Mucosa of descending colon (tissue), 3 donors: ENCODE data around the gene CNTD1. TPM values are rescaled to one million over a fixed set of nuclear protein-coding genes. Genes with fewer than 3 reads are reported as not detected.

Experiments
- ATAC-seq: fragments of 200-7000 bp; cut with Tn5 transposase; one replicate; pipeline ENCODE4 v1.9.1; 2020; ENCODE audit warnings: mild to moderate bottlenecking, moderate library complexity
- DNase-seq, 3 donors: peaks; one replicate each; pipeline ENCODE4 v3.0.0-alpha.2; 2020
- H3K36me3 ChIP-seq: fragments of 200-600 bp; one replicate; pipeline ENCODE4 v1.8.0; 2021; ENCODE audit warnings: low read depth, mild to moderate bottlenecking
- H3K4me1 ChIP-seq: fragments of 200-600 bp; one replicate; pipeline ENCODE4 v1.8.0; 2021; ENCODE audit warnings: low read depth, mild to moderate bottlenecking
- H3K4me3 ChIP-seq: fragments of 200-600 bp; one replicate; pipeline ENCODE4 v1.8.0; 2021; ENCODE audit warnings: mild to moderate bottlenecking
- H3K9me3 ChIP-seq: fragments of 200-600 bp; one replicate; pipeline ENCODE4 v1.8.0; 2021; ENCODE audit warnings: mild to moderate bottlenecking
- CTCF ChIP-seq: fragments of 200-600 bp; IDR thresholded peaks from one replicate; pipeline ENCODE4 v1.8.0; 2022; ENCODE audit warnings: antibody characterized with exemption, mild to moderate bottlenecking
- intact Hi-C, 2 donors: fragments of 100-400 bp; cut with DNase I in 1 of 2; cut with micrococcal nuclease in 1 of 2; formaldehyde crosslinking; loops; one replicate each; pipeline versions ENCODE4 v1.11.0 to v1.11.1; 2022; cut with DNase I, micrococcal nuclease
- microRNA-seq: library from miRNA; unstranded; fragments of <30 nt; microRNA quantifications from one replicate; pipeline ENCODE4, GENCODE V29; 2019
- total RNA-seq, 3 donors: library from RNA; stranded (reverse); fragmentation: NEBNext Ultra II Directional in 2 of 3; extraction: Animal tissue kit (Norgen Biotek cat#: 25700) in 2 of 3; gene quantifications; one replicate each; pipeline versions ENCODE4 v1.2.1 to v1.2.4, GENCODE V29; 2021 to 2023
- donor health status: DM: no; HTN: no; CAD: no; lungs with moderate emphysema.
- donor health status: DM: no; HTN: no; CAD: no.
- donor health status: DM: no; HTN: yes; CAD: no.

Gene CNTD1
- total RNA-seq, 3 donors from 2014 or later = 0.79 to 3.3 (median 1.2) TPM

- intact Hi-C loops = no loop called here
- no peaks in the 10 kb centered on the region for H3K4me1 ChIP-seq
- ATAC-seq (no peak), DNase-seq (peak in 1 of 3 donors; percentile 8)
- no peak overlapping the region for H3K4me3 ChIP-seq
- H3K9me3 ChIP-seq = no peaks in the 10 kb centered on the region
- no peaks in the 10 kb centered on the region for H3K36me3 ChIP-seq
- TF ChIP-seq CTCF = no peak
These were observed 58.7 kb downstream of the CNTD1 start for GRCh38 chr17:42857389-42857788.

Small RNAs within 50 kb of the gene (microRNA-seq; reads per million reads assigned to microRNA genes)
- 0.93 reads per million for gene MIR6781

Other genes with a start within 250 kb of the CNTD1 start
- 1 to 10 TPM; 1.5 to 2.5 (median 1.7) TPM for gene HSD17B1, start 245.9 kb upstream of the CNTD1 start, total RNA-seq
- 10 to 100 TPM; 74.5 to 98.7 (median 87.8) TPM for gene COASY, start 236.7 kb upstream of the CNTD1 start, total RNA-seq
- 100 to 1,000 TPM in 2 of 3 donors, 10 to 100 TPM in 1; 69.6 to 110 (median 103) TPM for gene MLX, start 231.8 kb upstream of the CNTD1 start, total RNA-seq
- gene PSMC3IP, start 221.1 kb upstream of the CNTD1 start, total RNA-seq = 1 to 10 TPM; 1.9 to 6.4 (median 3.1) TPM
- 10 to 100 TPM; 56.4 to 72.2 (median 67.1) TPM for gene RETREG3, start 189.5 kb upstream of the CNTD1 start, total RNA-seq
- gene TUBG1, start 189.2 kb upstream of the CNTD1 start, total RNA-seq = 10 to 100 TPM; 17.2 to 42.6 (median 40.9) TPM
- gene TUBG2, start 139.6 kb upstream of the CNTD1 start, total RNA-seq = 10 to 100 TPM in 1 of 3 donors, 1 to 10 TPM in 2; 1.8 to 24.9 (median 6.1) TPM
- 10 to 100 TPM in 2 of 3 donors, 1 to 10 TPM in 1; 4.3 to 27.5 (median 10.4) TPM for gene PLEKHH3, start 121.9 kb upstream of the CNTD1 start, total RNA-seq
- gene CCR10, start 117.0 kb upstream of the CNTD1 start, total RNA-seq = 1 to 10 TPM in 2 of 3 donors, not detected in 1; 1.6 to 2.6 TPM
- gene CNTNAP1, start 116.3 kb upstream of the CNTD1 start, total RNA-seq = 10 to 100 TPM in 1 of 3 donors, 1 to 10 TPM in 2; 1.4 to 37.4 (median 7.1) TPM
- gene EZH1, start 53.8 kb upstream of the CNTD1 start, total RNA-seq = 10 to 100 TPM; 23.8 to 53.7 (median 31.7) TPM
- 10 to 100 TPM in 2 of 3 donors, 1 to 10 TPM in 1; 5.7 to 17.2 (median 10.3) TPM for gene RAMP2, start 37.6 kb upstream of the CNTD1 start, total RNA-seq
- gene VPS25, start 25.4 kb upstream of the CNTD1 start, total RNA-seq = 10 to 100 TPM; 45.6 to 85.6 (median 83.3) TPM
- gene WNK4, start 18.3 kb upstream of the CNTD1 start, total RNA-seq = 10 to 100 TPM; 17.5 to 55.8 (median 32.4) TPM
- 100 to 1,000 TPM in 2 of 3 donors, 10 to 100 TPM in 1; 92.7 to 151 (median 148) TPM for gene COA3, start 157 bp upstream of the CNTD1 start, total RNA-seq
- gene BECN1, start 25.4 kb downstream of the CNTD1 start, total RNA-seq = 100 to 1,000 TPM; 130 to 142 (median 137) TPM
- gene PSME3, start 34.5 kb downstream of the CNTD1 start, total RNA-seq = 100 to 1,000 TPM in 1 of 3 donors, 10 to 100 TPM in 2; 87.7 to 112 (median 91.8) TPM
- gene AOC2, start 45.7 kb downstream of the CNTD1 start, total RNA-seq = 1 to 10 TPM in 1 of 3 donors, under 1 TPM in 2; 0.92 to 2.1 (median 0.96) TPM
- gene AOC3, start 52.3 kb downstream of the CNTD1 start, total RNA-seq = 100 to 1,000 TPM in 1 of 3 donors, 10 to 100 TPM in 2; 10.6 to 175 (median 25.4) TPM
- gene G6PC1, start 101.9 kb downstream of the CNTD1 start, total RNA-seq = under 1 TPM in 1 of 3 donors, not detected in 2; 0.67 TPM
- 10 to 100 TPM; 25.9 to 30.7 (median 29.4) TPM for gene AARSD1, start 165.6 kb downstream of the CNTD1 start, total RNA-seq
- 1 to 10 TPM; 3.8 to 5.5 (median 4.4) TPM for gene PTGES3L, start 181.2 kb downstream of the CNTD1 start, total RNA-seq
- gene RUNDC1, start 181.7 kb downstream of the CNTD1 start, total RNA-seq = 10 to 100 TPM; 22.2 to 27.0 (median 26.2) TPM
- gene RPL27, start 199.6 kb downstream of the CNTD1 start, total RNA-seq = 100 to 1,000 TPM; 459 to 804 (median 648) TPM
- 10 to 100 TPM; 39.2 to 58.2 (median 39.3) TPM for gene IFI35, start 207.9 kb downstream of the CNTD1 start, total RNA-seq
- gene VAT1, start 223.5 kb downstream of the CNTD1 start, total RNA-seq = 100 to 1,000 TPM in 1 of 3 donors, 10 to 100 TPM in 2; 35.2 to 142 (median 48.7) TPM
- gene RND2, start 226.4 kb downstream of the CNTD1 start, total RNA-seq = 1 to 10 TPM in 1 of 3 donors, under 1 TPM in 2; 0.09 to 7.2 (median 0.51) TPM